Bronchial smooth muscle cell (primary cell): ENCODE data around the gene ATAD3A. TPM values are rescaled to one million over a fixed set of nuclear protein-coding genes. Genes with fewer than 3 reads are reported as not detected.

ENCODE experiments used
- total RNA-seq: library from RNA; depleted of rRNA; stranded (reverse); fragments of >200 nt; gene quantifications from 2 replicates; pipeline ENCODE4 v1.2.1, GENCODE V29; 2014

The ATAD3A gene
- 17.4 and 19.5 TPM in 2 replicates for total RNA-seq

GRCh38 chr1:1511533-1512285 lies at the start of gene ATAD3A:
Gene ATAD3A, plus strand, starts transcription at chr1:1512162. Its CDS starts 107 bp downstream, at chr1:1512269.

DNA sequence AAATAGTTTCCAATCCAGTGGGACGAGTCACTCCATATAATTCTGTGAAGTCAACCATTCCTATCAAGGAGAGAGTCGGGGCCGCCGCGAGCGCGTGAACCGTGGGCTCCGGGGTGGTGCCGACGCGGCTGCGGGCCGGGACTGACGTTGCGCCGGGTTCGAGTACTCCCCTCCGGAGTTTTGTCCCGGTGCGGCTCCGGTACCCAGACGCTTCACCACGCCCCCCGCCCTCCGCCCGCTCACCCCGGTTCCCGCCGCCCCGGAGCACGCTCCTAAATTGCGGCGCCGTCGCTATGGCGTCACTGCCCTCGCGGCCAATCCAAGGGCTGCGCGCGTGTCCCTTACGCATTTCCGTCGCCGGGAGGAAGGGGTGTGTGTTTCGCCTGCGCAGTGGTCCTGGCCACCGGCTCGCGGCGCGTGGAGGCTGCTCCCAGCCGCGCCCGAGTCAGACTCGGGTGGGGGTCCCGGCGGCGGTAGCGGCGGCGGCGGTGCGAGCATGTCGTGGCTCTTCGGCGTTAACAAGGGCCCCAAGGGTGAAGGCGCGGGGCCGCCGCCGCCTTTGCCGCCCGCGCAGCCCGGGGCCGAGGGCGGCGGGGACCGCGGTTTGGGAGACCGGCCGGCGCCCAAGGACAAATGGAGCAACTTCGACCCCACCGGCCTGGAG lies 40.4 kb upstream of the ATAD3A start, which contains the start of gene ATAD3B:
ATAD3B (plus strand) TSS at position 377 of the 664 bp plus-strand sequence; CDS start at position 497, 120 bp downstream.

GRCh38 chr1:1540090-1540817 lies 28.3 kb downstream of the ATAD3A start, which contains the start of gene TMEM240:
Gene TMEM240, minus strand, starts transcription at chr1:1540624. Its CDS starts 278 bp downstream, at chr1:1540346.

GRCh38 chr1:1574721-1575537 lies 63.0 kb downstream of the ATAD3A start, which contains the start of gene SSU72:
Gene SSU72, minus strand, starts transcription at chr1:1574863. Its CDS starts 306 bp downstream, at chr1:1574557.

Other genes with a start within 250 kb of the ATAD3A start
- 23.4 and 30.9 TPM in 2 replicates for gene UBE2J2, start 238.3 kb upstream of the ATAD3A start, total RNA-seq
- gene SCNN1D, start 231.7 kb upstream of the ATAD3A start, total RNA-seq = 1.2 and 1.3 TPM in 2 replicates
- 66.0 and 87.7 TPM in 2 replicates for gene ACAP3, start 204.2 kb upstream of the ATAD3A start, total RNA-seq
- gene PUSL1, start 203.6 kb upstream of the ATAD3A start, total RNA-seq = 9.6 and 9.9 TPM in 2 replicates
- 56.0 and 74.6 TPM in 2 replicates for gene INTS11, start 187.5 kb upstream of the ATAD3A start, total RNA-seq
- gene CPTP, start 187.4 kb upstream of the ATAD3A start, total RNA-seq = 4.1 and 6.8 TPM in 2 replicates
- gene TAS1R3, start 180.9 kb upstream of the ATAD3A start, total RNA-seq = 0.16 and 0.17 TPM in 2 replicates
- 67.0 and 107 TPM in 2 replicates for gene DVL1, start 162.7 kb upstream of the ATAD3A start, total RNA-seq
- gene MXRA8, start 153.6 kb upstream of the ATAD3A start, total RNA-seq = 273 and 326 TPM in 2 replicates
- 53.0 and 102 TPM in 2 replicates for gene AURKAIP1, start 137.0 kb upstream of the ATAD3A start, total RNA-seq
- 115 and 141 TPM in 2 replicates for gene CCNL2, start 112.8 kb upstream of the ATAD3A start, total RNA-seq
- 86.0 and 91.9 TPM in 2 replicates for gene MRPL20, start 104.9 kb upstream of the ATAD3A start, total RNA-seq
- gene ANKRD65, start 90.9 kb upstream of the ATAD3A start, total RNA-seq = 1.1 and 1.9 TPM in 2 replicates
- 3.4 and 3.9 TPM in 2 replicates for gene VWA1, start 76.5 kb upstream of the ATAD3A start, total RNA-seq
- under 0.01 TPM in 1 of 2 replicates, not detected in the other for gene ATAD3C, start 62.5 kb upstream of the ATAD3A start, total RNA-seq
- 11.7 and 19.3 TPM in 2 replicates for gene ATAD3B, start 40.4 kb upstream of the ATAD3A start, total RNA-seq
- 3.7 and 5.4 TPM in 2 replicates for gene TMEM240, start 28.5 kb downstream of the ATAD3A start, total RNA-seq
- gene SSU72, start 62.7 kb downstream of the ATAD3A start, total RNA-seq = 35.8 and 43.0 TPM in 2 replicates
- gene FNDC10, start 88.0 kb downstream of the ATAD3A start, total RNA-seq = 0.52 and 0.95 TPM in 2 replicates
- gene MIB2, start 103.3 kb downstream of the ATAD3A start, total RNA-seq = 77.7 and 127 TPM in 2 replicates
- 4.6 and 4.9 TPM in 2 replicates for gene MMP23B, start 120.0 kb downstream of the ATAD3A start, total RNA-seq
- gene CDK11B, start 146.8 kb downstream of the ATAD3A start, total RNA-seq = 8.5 and 8.8 TPM in 2 replicates
- gene SLC35E2B, start 180.6 kb downstream of the ATAD3A start, total RNA-seq = 25.5 and 32.8 TPM in 2 replicates
- gene CDK11A, start 212.2 kb downstream of the ATAD3A start, total RNA-seq = 12.3 and 13.6 TPM in 2 replicates